AG04449 (cell line): ENCODE results near the gene SELENON.

Experiments used
- CTCF ChIA-PET: fragments of 350-600 bp; formaldehyde crosslinking; extraction: SDS; loops from one replicate; lab custom pipeline; 2021; ENCODE audit warnings: antibody characterized with exemption; lab: Yijun Ruan, JAX
- POLR2A ChIA-PET: fragments of 400-600, 350-600 bp; formaldehyde crosslinking; extraction: SDS; loops from one replicate; lab custom pipeline; 2020; ENCODE audit warnings: antibody characterized with exemption, inconsistent platforms; lab: Yijun Ruan, JAX
- DNase-seq: peaks from one replicate; pipeline ENCODE4 v3.0.0-alpha.2; 2010; ENCODE audit warnings: low read depth, low spot score
- H3K4me3 ChIP-seq: 2 replicates; pipeline ENCODE4 v1.5.1; 2011; ENCODE audit warnings: low read depth, mild to moderate bottlenecking, control low read depth, low read length
- TF ChIP-seq, protein P1 (sequence below): IDR thresholded peaks from one replicate; pipeline ENCODE4 v1.5.1; 2011; ENCODE audit warnings: mild to moderate bottlenecking, moderate library complexity, low read length, control low read depth, inconsistent platforms; ENCODE audit not compliant: insufficient read depth; ENCODE audit errors: missing control alignments

Gene SELENON

DNA sequence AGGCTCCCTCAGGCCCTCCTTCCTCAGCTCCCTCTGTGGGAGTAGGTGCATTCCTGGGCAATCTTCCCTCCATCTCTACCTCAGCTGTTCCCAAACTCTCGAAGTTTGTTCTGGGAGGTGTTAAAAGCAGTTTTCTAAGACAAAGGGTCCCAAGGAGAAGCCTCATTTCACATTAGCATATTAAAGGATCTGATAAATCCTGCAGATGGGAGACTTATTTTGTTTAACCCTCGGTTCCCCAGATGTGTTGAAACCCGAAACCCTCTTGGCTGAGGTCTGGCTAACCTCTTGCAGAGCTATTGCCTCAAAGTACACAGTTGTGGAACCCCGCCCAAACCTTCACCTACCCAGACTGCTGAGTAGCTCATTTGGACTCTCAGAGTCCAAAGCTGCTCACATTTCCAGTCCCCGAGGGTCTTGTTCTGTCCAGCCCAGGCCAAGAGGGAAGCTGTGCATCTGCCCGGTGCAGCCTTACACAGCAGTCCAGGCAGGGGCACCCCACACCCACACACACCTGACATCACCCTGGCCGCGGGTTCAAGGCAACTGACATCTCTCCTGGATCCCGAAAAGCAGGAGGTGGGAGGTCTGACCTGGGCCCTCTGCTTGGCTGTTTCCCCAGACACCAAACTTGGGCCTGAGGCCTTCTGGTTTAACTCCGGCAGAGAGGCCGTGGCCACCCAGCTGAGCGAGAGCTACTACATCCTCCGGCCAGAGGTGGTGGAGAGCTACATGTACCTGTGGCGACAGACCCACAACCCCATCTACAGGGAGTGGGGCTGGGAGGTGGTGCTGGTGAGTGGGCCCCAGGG, 19.5 kb upstream of the SELENON start:
- DNase-seq = no peak
- TF ChIP-seq, protein P1, sequence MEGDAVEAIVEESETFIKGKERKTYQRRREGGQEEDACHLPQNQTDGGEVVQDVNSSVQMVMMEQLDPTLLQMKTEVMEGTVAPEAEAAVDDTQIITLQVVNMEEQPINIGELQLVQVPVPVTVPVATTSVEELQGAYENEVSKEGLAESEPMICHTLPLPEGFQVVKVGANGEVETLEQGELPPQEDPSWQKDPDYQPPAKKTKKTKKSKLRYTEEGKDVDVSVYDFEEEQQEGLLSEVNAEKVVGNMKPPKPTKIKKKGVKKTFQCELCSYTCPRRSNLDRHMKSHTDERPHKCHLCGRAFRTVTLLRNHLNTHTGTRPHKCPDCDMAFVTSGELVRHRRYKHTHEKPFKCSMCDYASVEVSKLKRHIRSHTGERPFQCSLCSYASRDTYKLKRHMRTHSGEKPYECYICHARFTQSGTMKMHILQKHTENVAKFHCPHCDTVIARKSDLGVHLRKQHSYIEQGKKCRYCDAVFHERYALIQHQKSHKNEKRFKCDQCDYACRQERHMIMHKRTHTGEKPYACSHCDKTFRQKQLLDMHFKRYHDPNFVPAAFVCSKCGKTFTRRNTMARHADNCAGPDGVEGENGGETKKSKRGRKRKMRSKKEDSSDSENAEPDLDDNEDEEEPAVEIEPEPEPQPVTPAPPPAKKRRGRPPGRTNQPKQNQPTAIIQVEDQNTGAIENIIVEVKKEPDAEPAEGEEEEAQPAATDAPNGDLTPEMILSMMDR = no peak
- POLR2A ChIA-PET = no interaction called here
- CTCF ChIA-PET = interaction anchor here (1.1 to 1.4 kb wide), 3 partner anchors 11 to 172 kb away, joined by 3 to 4 read pairs (median 3); no protein-coding TSS in a partner anchor
- H3K4me3 ChIP-seq = no peak overlapping the region

DNA sequence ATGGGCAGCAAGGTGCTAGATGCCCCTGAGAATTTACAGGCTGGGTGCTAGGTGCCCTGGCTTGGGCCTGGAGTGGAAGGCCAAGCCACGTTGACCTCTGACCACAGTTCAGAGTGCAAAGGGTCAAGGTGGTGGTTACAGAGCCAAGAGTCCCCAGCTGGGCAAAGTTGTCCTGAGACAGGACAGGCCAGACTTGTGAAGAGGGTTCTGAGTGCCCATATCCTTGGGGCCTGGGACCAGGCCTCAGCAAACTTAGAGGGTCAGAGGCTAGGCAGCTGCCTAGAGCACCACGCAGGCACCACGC, 18.9 kb upstream of the SELENON start:
- ChIA-PET POLR2A (no interaction called here), CTCF (interaction anchor here (1.1 kb wide), 1 partner anchor 172 kb away, joined by 3 read pairs; no protein-coding TSS in a partner anchor)
- DNase-seq = no peak
- no peak overlapping the region for H3K4me3 ChIP-seq
- TF ChIP-seq, protein P1 = no peak

DNA sequence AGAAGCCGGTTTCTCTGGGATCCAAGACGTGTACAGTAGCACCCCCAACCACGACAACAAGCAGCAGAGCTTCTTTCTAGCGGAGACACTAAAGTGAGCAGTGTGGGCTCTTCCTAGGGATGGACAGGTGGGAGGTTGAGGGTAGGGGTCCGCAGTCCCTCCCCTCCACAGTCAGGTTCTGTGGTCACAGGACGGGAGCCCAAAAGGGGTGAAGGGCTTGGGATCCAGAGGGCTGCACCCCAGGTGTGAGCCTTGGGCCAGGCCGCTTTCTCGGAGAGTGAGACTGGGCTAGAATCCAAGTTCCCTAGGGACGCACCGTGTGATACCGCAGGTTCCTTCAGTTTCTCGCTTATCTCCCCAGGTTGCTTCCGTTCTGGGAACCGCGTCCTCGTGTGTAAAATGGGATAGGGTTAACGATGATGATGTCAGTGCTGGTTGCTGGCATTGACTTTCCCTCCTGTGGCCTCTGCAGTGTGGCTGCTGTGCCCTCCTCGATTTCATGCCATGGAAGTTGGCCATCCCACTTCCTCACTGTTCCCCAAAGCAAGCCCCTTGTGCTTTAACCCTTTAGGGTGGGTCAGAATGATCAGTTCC, 17.3 kb upstream of the SELENON start:
- no peak for DNase-seq
- TF ChIP-seq, protein P1 = no peak
- CTCF ChIA-PET = interaction anchor here (0.8 to 1.7 kb wide), 2 partner anchors 15 to 16 kb away, joined by 4 to 5 read pairs; no protein-coding TSS in a partner anchor
- no peak overlapping the region for H3K4me3 ChIP-seq
- POLR2A ChIA-PET = no interaction called here

DNA sequence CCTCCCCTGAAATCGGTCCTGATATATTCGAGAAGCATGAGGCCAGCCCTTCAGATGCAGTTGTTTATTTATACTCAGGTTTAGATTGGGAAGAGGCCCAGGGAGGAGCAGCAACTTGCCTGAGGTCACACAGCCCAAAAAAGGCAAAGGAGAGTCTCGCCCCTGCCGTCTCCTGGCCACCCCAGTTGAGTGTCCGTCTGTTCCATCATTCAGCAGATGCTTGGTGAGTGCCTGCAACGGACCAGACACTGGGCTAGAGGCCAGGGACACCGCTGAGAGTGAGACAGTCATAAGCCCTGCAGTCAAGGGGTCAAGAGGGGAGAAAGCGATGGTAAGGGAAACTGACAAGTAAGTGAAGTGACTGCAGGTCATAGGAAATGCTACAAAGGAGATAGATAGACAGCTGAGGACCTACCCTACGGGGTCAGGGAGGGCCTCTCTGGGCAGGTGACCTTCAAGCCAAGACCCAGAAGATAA, 15.4 kb upstream of the SELENON start:
- CTCF ChIA-PET = interaction anchor here (1.1 kb wide), 1 partner anchor 11 kb away, joined by 3 read pairs; no protein-coding TSS in a partner anchor
- POLR2A ChIA-PET = no interaction called here
- TF ChIP-seq, protein P1 = no peak
- no peak for DNase-seq
- no peak overlapping the region for H3K4me3 ChIP-seq

DNA sequence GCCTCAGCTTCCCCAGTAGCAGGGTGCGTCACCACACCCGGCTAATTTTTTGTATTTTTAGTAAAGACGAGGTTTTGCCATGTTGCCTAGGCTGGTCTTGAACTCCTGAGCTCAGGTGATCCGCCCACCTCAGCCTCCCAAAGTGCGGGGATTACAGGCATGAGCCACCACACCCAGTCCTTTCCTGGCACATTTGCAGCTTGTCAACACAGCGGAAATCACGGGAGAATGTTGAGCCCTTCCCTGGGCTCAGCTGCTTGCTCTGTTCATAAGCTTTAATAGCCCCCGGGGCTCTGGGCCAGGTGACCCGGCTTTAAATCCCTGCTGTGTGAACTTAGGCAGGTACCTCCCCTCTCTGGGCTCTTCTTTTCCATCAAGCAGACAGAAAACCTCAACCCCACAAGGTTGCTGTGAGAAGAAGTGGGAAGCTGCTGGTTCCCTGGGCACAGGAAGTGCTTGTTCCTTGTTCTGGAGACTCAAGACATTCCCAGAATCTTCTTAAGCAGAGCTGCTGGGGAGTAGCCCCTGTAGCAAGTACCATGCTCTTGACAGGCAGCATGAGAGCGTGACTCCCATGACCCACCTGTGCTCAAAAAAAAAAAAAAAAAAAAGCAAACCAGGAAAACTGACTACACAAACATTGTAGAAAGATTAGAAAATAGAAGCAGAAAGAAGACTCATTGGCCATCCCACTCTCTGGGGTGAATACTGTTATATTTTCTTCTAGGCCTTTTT, 14.5 kb upstream of the SELENON start:
- TF ChIP-seq, protein P1 = no peak
- DNase-seq = no peak
- H3K4me3 ChIP-seq = no peak overlapping the region
- CTCF ChIA-PET = interaction anchor here (1.1 to 1.4 kb wide), 4 partner anchors 11 to 176 kb away, joined by 3 to 6 read pairs (median 4); no protein-coding TSS in a partner anchor
- POLR2A ChIA-PET = interaction anchor here (0.7 kb wide), 1 partner anchor 177 kb away, joined by 5 read pairs; no protein-coding TSS in a partner anchor
